H1 (cell line): ENCODE results near the gene SCUBE2. TPM values are rescaled to one million over a fixed set of nuclear protein-coding genes. Genes with fewer than 3 reads are reported as not detected.

Experiments used
- ASH2L ChIP-seq: fragments of 200-600, 300-600 bp; sonication (generic); IDR thresholded peaks from one replicate; pipeline ENCODE4 v1.7.1; 2017; ENCODE audit warnings: low read length
- CEBPB ChIP-seq: IDR thresholded peaks from 2 replicates; pipeline ENCODE4 v1.6.1; 2012; ENCODE audit warnings: low read depth, low read length
- CHD2 ChIP-seq: IDR thresholded peaks from 2 replicates; pipeline ENCODE4 v1.6.1; 2012; ENCODE audit warnings: low read length, improper control_type of control experiment
- CTBP2 ChIP-seq: IDR thresholded peaks from 2 replicates; pipeline ENCODE4 v1.7.0; 2011; ENCODE audit warnings: borderline replicate concordance, mild to moderate bottlenecking, moderate library complexity, mixed read lengths, low read length; ENCODE audit not compliant: insufficient read depth, insufficient read length
- SP2 ChIP-seq: IDR thresholded peaks from 2 replicates; pipeline ENCODE4 v1.6.1; 2012; ENCODE audit warnings: mild to moderate bottlenecking, low read length, inconsistent platforms
- polyA plus RNA-seq, 7 experiments: library from polyadenylated mRNA; depleted of rRNA in 3 of 7; stranded (reverse) in 5 of 7; unstranded in 2 of 7; fragments of >200 nt in 5 of 7; fragments of 200-250 nt in 2 of 7; gene quantifications; 1 replicate in 5 of 7; 2 replicates in 1 of 7; 4 replicates in 1 of 7; pipeline versions ENCODE4 v1.2.1 to v1.2.3, GENCODE V29; 2011 to 2013; ENCODE audit warnings: missing spikeins in 2 of 7, mixed read lengths in 2 of 7
- total RNA-seq: library from RNA; stranded (reverse); fragmentation: NEBNext Ultra II Directional; extraction: Animal tissue kit (Norgen Biotek cat#: 25700); gene quantifications from 2 replicates; pipeline ENCODE4 v1.2.1, GENCODE V29; 2021
- TF ChIP-seq, protein P1 (sequence below): IDR thresholded peaks from 2 replicates; pipeline ENCODE4 v1.6.1; 2012; ENCODE audit warnings: low read length, inconsistent platforms
- TF ChIP-seq, protein P2 (sequence below): IDR thresholded peaks from 2 replicates; pipeline ENCODE4 v1.6.1; 2012; ENCODE audit warnings: inconsistent platforms
- TF ChIP-seq, protein P3 (sequence below): fragments of 300-600 bp; sonication (generic); IDR thresholded peaks from 2 replicates; pipeline ENCODE4 v1.7.1; 2012; ENCODE audit warnings: low read length, moderate library complexity, mild to moderate bottlenecking, inconsistent platforms; ENCODE audit not compliant: insufficient replicate concordance

Gene SCUBE2
- total and polyA plus RNA-seq, 2 of the 8 experiments (the other 6 are each of a cell fraction or from before 2014, with no cell fraction given), result 0.29 to 1.2 TPM

DNA sequence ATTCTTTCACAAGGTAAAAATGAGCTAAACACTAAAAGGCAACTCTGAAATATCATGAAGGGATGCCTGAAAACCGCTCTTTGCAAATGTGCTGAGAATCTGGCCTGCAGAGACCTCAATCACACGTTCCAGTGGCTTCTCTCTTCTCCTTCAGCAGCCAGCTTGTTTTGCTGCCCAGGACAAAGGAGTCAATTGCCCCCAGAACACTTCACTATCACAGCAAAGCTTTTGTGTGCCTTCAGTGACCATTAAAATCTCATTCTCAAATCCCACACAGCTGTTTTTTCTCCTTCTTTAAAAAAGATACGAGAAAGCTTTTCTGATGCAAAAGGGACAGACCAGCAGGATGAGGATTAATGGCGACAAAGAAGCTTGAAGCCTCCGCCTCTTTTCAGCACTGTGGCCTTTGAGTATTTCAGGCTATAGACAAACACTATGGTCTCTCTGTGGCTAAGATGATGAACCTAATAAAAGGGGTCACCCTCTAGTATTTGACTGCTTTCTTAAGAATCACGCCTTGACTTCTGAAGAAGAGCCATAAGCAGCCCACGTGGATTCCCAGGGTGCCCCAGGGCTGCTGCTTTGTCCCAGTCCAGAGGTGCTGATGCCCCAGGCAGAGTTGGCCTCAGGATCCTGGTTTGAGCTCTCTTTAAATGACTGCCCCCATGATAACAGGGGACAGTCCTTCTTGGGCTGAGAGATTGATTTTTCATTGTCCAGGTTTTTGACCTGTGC is 54.2 kb downstream of the SCUBE2 start (continued):
- TF ChIP-seq ASH2L (no peak), CEBPB (no peak), CHD2 (no peak), SP2 (no peak), CTBP2 (no peak)
- TF ChIP-seq, protein P1, sequence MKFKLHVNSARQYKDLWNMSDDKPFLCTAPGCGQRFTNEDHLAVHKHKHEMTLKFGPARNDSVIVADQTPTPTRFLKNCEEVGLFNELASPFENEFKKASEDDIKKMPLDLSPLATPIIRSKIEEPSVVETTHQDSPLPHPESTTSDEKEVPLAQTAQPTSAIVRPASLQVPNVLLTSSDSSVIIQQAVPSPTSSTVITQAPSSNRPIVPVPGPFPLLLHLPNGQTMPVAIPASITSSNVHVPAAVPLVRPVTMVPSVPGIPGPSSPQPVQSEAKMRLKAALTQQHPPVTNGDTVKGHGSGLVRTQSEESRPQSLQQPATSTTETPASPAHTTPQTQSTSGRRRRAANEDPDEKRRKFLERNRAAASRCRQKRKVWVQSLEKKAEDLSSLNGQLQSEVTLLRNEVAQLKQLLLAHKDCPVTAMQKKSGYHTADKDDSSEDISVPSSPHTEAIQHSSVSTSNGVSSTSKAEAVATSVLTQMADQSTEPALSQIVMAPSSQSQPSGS, result no peak
- TF ChIP-seq, protein P2, sequence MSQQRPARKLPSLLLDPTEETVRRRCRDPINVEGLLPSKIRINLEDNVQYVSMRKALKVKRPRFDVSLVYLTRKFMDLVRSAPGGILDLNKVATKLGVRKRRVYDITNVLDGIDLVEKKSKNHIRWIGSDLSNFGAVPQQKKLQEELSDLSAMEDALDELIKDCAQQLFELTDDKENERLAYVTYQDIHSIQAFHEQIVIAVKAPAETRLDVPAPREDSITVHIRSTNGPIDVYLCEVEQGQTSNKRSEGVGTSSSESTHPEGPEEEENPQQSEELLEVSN, result no peak
- TF ChIP-seq, protein P3, sequence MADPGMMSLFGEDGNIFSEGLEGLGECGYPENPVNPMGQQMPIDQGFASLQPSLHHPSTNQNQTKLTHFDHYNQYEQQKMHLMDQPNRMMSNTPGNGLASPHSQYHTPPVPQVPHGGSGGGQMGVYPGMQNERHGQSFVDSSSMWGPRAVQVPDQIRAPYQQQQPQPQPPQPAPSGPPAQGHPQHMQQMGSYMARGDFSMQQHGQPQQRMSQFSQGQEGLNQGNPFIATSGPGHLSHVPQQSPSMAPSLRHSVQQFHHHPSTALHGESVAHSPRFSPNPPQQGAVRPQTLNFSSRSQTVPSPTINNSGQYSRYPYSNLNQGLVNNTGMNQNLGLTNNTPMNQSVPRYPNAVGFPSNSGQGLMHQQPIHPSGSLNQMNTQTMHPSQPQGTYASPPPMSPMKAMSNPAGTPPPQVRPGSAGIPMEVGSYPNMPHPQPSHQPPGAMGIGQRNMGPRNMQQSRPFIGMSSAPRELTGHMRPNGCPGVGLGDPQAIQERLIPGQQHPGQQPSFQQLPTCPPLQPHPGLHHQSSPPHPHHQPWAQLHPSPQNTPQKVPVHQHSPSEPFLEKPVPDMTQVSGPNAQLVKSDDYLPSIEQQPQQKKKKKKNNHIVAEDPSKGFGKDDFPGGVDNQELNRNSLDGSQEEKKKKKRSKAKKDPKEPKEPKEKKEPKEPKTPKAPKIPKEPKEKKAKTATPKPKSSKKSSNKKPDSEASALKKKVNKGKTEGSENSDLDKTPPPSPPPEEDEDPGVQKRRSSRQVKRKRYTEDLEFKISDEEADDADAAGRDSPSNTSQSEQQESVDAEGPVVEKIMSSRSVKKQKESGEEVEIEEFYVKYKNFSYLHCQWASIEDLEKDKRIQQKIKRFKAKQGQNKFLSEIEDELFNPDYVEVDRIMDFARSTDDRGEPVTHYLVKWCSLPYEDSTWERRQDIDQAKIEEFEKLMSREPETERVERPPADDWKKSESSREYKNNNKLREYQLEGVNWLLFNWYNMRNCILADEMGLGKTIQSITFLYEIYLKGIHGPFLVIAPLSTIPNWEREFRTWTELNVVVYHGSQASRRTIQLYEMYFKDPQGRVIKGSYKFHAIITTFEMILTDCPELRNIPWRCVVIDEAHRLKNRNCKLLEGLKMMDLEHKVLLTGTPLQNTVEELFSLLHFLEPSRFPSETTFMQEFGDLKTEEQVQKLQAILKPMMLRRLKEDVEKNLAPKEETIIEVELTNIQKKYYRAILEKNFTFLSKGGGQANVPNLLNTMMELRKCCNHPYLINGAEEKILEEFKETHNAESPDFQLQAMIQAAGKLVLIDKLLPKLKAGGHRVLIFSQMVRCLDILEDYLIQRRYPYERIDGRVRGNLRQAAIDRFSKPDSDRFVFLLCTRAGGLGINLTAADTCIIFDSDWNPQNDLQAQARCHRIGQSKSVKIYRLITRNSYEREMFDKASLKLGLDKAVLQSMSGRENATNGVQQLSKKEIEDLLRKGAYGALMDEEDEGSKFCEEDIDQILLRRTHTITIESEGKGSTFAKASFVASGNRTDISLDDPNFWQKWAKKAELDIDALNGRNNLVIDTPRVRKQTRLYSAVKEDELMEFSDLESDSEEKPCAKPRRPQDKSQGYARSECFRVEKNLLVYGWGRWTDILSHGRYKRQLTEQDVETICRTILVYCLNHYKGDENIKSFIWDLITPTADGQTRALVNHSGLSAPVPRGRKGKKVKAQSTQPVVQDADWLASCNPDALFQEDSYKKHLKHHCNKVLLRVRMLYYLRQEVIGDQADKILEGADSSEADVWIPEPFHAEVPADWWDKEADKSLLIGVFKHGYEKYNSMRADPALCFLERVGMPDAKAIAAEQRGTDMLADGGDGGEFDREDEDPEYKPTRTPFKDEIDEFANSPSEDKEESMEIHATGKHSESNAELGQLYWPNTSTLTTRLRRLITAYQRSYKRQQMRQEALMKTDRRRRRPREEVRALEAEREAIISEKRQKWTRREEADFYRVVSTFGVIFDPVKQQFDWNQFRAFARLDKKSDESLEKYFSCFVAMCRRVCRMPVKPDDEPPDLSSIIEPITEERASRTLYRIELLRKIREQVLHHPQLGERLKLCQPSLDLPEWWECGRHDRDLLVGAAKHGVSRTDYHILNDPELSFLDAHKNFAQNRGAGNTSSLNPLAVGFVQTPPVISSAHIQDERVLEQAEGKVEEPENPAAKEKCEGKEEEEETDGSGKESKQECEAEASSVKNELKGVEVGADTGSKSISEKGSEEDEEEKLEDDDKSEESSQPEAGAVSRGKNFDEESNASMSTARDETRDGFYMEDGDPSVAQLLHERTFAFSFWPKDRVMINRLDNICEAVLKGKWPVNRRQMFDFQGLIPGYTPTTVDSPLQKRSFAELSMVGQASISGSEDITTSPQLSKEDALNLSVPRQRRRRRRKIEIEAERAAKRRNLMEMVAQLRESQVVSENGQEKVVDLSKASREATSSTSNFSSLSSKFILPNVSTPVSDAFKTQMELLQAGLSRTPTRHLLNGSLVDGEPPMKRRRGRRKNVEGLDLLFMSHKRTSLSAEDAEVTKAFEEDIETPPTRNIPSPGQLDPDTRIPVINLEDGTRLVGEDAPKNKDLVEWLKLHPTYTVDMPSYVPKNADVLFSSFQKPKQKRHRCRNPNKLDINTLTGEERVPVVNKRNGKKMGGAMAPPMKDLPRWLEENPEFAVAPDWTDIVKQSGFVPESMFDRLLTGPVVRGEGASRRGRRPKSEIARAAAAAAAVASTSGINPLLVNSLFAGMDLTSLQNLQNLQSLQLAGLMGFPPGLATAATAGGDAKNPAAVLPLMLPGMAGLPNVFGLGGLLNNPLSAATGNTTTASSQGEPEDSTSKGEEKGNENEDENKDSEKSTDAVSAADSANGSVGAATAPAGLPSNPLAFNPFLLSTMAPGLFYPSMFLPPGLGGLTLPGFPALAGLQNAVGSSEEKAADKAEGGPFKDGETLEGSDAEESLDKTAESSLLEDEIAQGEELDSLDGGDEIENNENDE, result peak; percentile 42
